Measurements from ENCODE around the gene SOX2.

Gene SOX2

GRCh38 chr3:181722156-181722555 lies 10.4 kb downstream of the SOX2 start:
- in situ Hi-C loops (cut with MboI; ENCODE audit: low pct_unique_long_range_greater_than_20kb, low sequenced_read_pairs, unreplicated experiment) = loop anchor here (25.0 kb wide), 1 partner anchor 540 kb away; no protein-coding TSS in a partner anchor
- no peak for DNase-seq (ENCODE audit: low spot score)
- TF ChIP-seq, protein P1, sequence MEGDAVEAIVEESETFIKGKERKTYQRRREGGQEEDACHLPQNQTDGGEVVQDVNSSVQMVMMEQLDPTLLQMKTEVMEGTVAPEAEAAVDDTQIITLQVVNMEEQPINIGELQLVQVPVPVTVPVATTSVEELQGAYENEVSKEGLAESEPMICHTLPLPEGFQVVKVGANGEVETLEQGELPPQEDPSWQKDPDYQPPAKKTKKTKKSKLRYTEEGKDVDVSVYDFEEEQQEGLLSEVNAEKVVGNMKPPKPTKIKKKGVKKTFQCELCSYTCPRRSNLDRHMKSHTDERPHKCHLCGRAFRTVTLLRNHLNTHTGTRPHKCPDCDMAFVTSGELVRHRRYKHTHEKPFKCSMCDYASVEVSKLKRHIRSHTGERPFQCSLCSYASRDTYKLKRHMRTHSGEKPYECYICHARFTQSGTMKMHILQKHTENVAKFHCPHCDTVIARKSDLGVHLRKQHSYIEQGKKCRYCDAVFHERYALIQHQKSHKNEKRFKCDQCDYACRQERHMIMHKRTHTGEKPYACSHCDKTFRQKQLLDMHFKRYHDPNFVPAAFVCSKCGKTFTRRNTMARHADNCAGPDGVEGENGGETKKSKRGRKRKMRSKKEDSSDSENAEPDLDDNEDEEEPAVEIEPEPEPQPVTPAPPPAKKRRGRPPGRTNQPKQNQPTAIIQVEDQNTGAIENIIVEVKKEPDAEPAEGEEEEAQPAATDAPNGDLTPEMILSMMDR (IDR thresholded peaks at IDR 0.05; ENCODE audit: extremely low read depth, insufficient read depth, missing control alignments) = no peak

- in situ Hi-C loops (cut with MboI; ENCODE audit: low pct_unique_long_range_greater_than_20kb, low sequenced_read_pairs, unreplicated experiment) = loop anchor here (25.0 kb wide), 1 partner anchor 539 kb away; no protein-coding TSS in a partner anchor
- TF ChIP-seq, protein P1 (IDR thresholded peaks at IDR 0.05; ENCODE audit: extremely low read depth, insufficient read depth, missing control alignments) = no peak
- DNase-seq (ENCODE audit: low spot score) = no peak
Observed at GRCh38 chr3:181722766-181723425, 11.2 kb downstream of the SOX2 start.

- in situ Hi-C loops (cut with MboI; ENCODE audit: low pct_unique_long_range_greater_than_20kb, low sequenced_read_pairs, unreplicated experiment) = loop anchor here (25.0 kb wide), 1 partner anchor 539 kb away; no protein-coding TSS in a partner anchor
- TF ChIP-seq, protein P1 (IDR thresholded peaks at IDR 0.05; ENCODE audit: extremely low read depth, insufficient read depth, missing control alignments) = no peak
- no peak for DNase-seq (ENCODE audit: low spot score)
Observed at GRCh38 chr3:181723625-181724191, 12.0 kb downstream of the SOX2 start.

DNA sequence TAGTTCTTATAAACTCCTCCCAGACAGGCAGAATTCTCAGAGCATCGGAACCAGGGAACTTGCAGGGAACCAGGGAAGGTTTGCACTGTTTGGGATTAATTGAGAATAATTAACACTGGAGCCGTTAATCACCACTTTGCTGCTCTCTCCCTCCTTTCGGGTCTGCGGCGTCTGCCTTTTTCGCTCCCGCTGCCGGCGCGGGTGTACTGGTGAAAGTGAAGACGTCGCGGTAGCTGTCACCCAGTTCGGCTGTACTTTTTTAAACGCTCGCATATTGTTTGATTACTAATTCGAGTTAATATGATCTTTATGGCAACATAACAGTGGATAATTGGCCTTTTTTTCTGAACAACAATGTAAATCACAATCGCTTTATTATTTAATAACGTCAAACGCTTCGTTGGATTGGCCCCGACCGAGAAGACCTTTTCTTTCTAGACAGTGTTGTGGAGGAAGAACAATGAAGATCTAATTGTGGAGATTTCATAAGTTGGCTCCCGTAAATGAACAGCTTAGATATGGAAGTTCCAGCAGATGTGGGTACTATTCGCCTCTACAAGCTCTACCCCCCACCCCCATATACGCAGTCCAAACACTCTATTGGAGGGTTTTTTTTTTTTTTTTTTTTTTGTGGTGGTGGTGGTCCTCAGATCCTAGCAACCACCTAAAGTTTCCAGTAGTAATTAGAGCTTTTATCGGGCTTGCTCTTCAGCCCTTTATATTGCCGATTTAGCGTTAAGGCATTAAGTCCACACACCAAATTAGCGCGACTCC lies 12.7 kb downstream of the SOX2 start:
- no peak for DNase-seq (ENCODE audit: low spot score)
- TF ChIP-seq, protein P1 (IDR thresholded peaks at IDR 0.05; ENCODE audit: extremely low read depth, insufficient read depth, missing control alignments) = no peak
- in situ Hi-C loops (cut with MboI; ENCODE audit: low pct_unique_long_range_greater_than_20kb, low sequenced_read_pairs, unreplicated experiment) = loop anchor here (25.0 kb wide), 1 partner anchor 538 kb away; no protein-coding TSS in a partner anchor

GRCh38 chr3:181725131-181725731 lies 13.5 kb downstream of the SOX2 start:
- no peak for DNase-seq (ENCODE audit: low spot score)
- TF ChIP-seq, protein P1 (IDR thresholded peaks at IDR 0.05; ENCODE audit: extremely low read depth, insufficient read depth, missing control alignments) = no peak
- in situ Hi-C loops (cut with MboI; ENCODE audit: low pct_unique_long_range_greater_than_20kb, low sequenced_read_pairs, unreplicated experiment) = no loop called here

DNA sequence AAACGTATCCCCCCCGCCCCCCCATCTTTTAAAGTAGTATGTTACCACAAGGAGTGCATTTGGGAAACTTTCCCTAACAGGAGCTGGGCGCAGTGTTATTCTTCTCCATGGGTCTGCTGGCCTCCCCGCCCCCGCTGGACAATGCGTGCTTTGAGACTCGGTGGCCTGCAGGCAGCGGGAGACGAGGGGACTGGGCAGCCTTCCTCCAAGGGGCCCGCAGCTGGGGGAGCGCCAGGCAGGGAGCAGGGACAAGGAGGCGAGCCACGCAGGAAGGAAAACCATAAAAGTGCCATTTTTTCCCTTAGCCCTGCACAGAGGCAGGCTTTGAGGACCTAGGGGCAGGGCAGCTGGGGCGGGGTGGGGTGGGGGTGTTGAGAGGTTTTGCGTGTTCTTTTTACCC lies 14.1 kb downstream of the SOX2 start:
- TF ChIP-seq, protein P1 (IDR thresholded peaks at IDR 0.05; ENCODE audit: extremely low read depth, insufficient read depth, missing control alignments) = no peak
- no peak for DNase-seq (ENCODE audit: low spot score)
- in situ Hi-C loops (cut with MboI; ENCODE audit: low pct_unique_long_range_greater_than_20kb, low sequenced_read_pairs, unreplicated experiment) = no loop called here

Measured in GM13977 (cell line).